Lower leg skin (tissue), 3 donors: ENCODE measurements around the gene CHL1.

Experiments
- POLR2A ChIP-seq, 2 donors: fragments of 450-650 bp; IDR thresholded peaks; one replicate each; pipeline ENCODE4 v1.6.1; 2016 to 2017; ENCODE audit warnings: antibody characterized with exemption in 2 of 2, mild to moderate bottlenecking in 1 of 2, moderate library complexity in 1 of 2
- TF ChIP-seq, protein P1 (sequence below), 3 donors: fragments of 450-650 bp; IDR thresholded peaks; one replicate each; pipeline ENCODE4 v1.5.1; 2016; ENCODE audit warnings: antibody characterized with exemption in 3 of 3, mild to moderate bottlenecking in 3 of 3, moderate library complexity in 2 of 3

DNA sequence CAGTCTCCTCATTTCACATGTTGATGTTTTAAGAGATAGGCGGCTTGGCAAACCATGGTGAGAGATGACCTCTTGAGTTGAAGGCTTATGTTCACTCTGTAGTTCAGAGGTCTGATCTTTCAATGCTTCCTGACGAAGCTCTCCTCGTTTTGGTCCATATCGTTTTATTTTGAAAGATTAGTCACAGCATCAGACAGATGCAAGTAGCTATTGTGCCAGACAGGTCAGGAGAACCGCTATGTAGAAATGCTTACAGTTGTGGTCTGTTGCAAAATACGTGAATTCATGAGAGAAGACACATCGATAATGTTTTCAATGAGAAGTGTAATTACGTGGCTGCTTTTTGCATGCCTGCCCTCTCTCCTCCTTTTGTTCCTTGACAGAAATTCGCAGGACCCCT, 47.5 kb downstream of the CHL1 start:
- TF ChIP-seq, protein P1, sequence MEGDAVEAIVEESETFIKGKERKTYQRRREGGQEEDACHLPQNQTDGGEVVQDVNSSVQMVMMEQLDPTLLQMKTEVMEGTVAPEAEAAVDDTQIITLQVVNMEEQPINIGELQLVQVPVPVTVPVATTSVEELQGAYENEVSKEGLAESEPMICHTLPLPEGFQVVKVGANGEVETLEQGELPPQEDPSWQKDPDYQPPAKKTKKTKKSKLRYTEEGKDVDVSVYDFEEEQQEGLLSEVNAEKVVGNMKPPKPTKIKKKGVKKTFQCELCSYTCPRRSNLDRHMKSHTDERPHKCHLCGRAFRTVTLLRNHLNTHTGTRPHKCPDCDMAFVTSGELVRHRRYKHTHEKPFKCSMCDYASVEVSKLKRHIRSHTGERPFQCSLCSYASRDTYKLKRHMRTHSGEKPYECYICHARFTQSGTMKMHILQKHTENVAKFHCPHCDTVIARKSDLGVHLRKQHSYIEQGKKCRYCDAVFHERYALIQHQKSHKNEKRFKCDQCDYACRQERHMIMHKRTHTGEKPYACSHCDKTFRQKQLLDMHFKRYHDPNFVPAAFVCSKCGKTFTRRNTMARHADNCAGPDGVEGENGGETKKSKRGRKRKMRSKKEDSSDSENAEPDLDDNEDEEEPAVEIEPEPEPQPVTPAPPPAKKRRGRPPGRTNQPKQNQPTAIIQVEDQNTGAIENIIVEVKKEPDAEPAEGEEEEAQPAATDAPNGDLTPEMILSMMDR (IDR thresholded peaks at IDR 0.05), result no peak
- no peak for TF ChIP-seq POLR2A (IDR thresholded peaks at IDR 0.05)
